SK-N-SH treated with all-trans-retinoic acid at 6 μM for 48 hours (cell line): ENCODE measurements around the gene THEMIS.

Experiments used
- ARNTL ChIP-seq: fragments of 450-650 bp; formaldehyde crosslinking; IDR thresholded peaks from 2 replicates; pipeline ENCODE4 v1.5.0; 2020; ENCODE audit warnings: low read depth, mild to moderate bottlenecking, moderate library complexity, borderline replicate concordance
- CREB5 ChIP-seq: fragments of 250-450 bp; sonication (Bioruptor Pico); IDR thresholded peaks from 2 replicates; pipeline ENCODE4 v1.5.1; 2020; ENCODE audit warnings: low read depth, mild to moderate bottlenecking, moderate library complexity
- ESRRG ChIP-seq: fragments of 250-450 bp; sonication (Bioruptor Pico); IDR thresholded peaks from 2 replicates; pipeline ENCODE4 v1.6.1; 2021; ENCODE audit warnings: mild to moderate bottlenecking
- GLIS3 ChIP-seq: fragments of 250-450 bp; sonication (Bioruptor Pico); IDR thresholded peaks from 2 replicates; pipeline ENCODE4 v1.5.0; 2020; ENCODE audit warnings: mild to moderate bottlenecking, moderate library complexity
- ISL1 ChIP-seq: fragments of 250-450 bp; sonication (Bioruptor Pico); IDR thresholded peaks from 2 replicates; pipeline ENCODE4 v2.1.2; 2022; ENCODE audit warnings: mild to moderate bottlenecking, moderate library complexity
- OSR1 ChIP-seq: fragments of 250-450 bp; sonication (Bioruptor Pico); IDR thresholded peaks from 2 replicates; pipeline ENCODE4 v1.8.0; 2022; ENCODE audit warnings: moderate library complexity, mild to moderate bottlenecking, inconsistent platforms
- PATZ1 ChIP-seq: fragments of 250-450 bp; sonication (Bioruptor Pico); IDR thresholded peaks from 2 replicates; pipeline ENCODE4 v1.8.0; 2020; ENCODE audit warnings: mild to moderate bottlenecking, moderate library complexity, borderline replicate concordance
- SNAI2 ChIP-seq: fragments of 250-450 bp; sonication (Bioruptor Pico); IDR thresholded peaks from 2 replicates; pipeline ENCODE4 v1.5.0; 2020; ENCODE audit warnings: mild to moderate bottlenecking, moderate library complexity
- TCF4 ChIP-seq: fragments of 250-450 bp; sonication (Bioruptor Pico); IDR thresholded peaks from 2 replicates; pipeline ENCODE4 v1.8.0; 2021; ENCODE audit warnings: mild to moderate bottlenecking, moderate library complexity, borderline replicate concordance
- ZFP3 ChIP-seq: fragments of 250-450 bp; sonication (Bioruptor Pico); IDR thresholded peaks from 2 replicates; pipeline ENCODE4 v1.5.0; 2020; ENCODE audit warnings: mild to moderate bottlenecking, moderate library complexity
- ZFP30 ChIP-seq: fragments of 450-650 bp; formaldehyde crosslinking; IDR thresholded peaks from 2 replicates; pipeline ENCODE4 v1.5.0; 2022; ENCODE audit warnings: mild to moderate bottlenecking, moderate library complexity
- ZNF70 ChIP-seq: fragments of 450-650 bp; formaldehyde crosslinking; IDR thresholded peaks from 2 replicates; pipeline ENCODE4 v1.5.0; 2020; ENCODE audit warnings: mild to moderate bottlenecking, moderate library complexity

GRCh38 chr6:127860723-127861122 lies 40.1 kb downstream of the THEMIS start:
- TF ChIP-seq OSR1 (CRISPR knock-in tag) (no peak), SNAI2 (no peak), TCF4 (CRISPR knock-in tag) (no peak), ZNF70 (CRISPR knock-in tag) (no peak), CREB5 (no peak), ZFP3 (CRISPR knock-in tag) (no peak), ESRRG (CRISPR knock-in tag) (no peak), ZFP30 (CRISPR knock-in tag) (no peak), ISL1 (CRISPR knock-in tag) (no peak), PATZ1 (no peak), GLIS3 (no peak), ARNTL (CRISPR knock-in tag) (no peak)
